Measurements from ENCODE around the gene LCN15. TPM values are rescaled to one million over a fixed set of nuclear protein-coding genes. Genes with fewer than 3 reads are reported as not detected.

The LCN15 gene
- total and polyA plus RNA-seq, 2 of the 13 experiments (the other 11 are each of a cell fraction or from before 2014, with no cell fraction given), result 1.3 to 53.7 TPM

GRCh38 chr9:136742591-136743391 lies 21.5 kb downstream of the LCN15 start, which contains the start of gene LCN10 (continued):
- TF ChIP-seq ZNF687 (CRISPR knock-in tag; IDR thresholded peaks at IDR 0.05) (peak; percentile 57), ZNF263 (CRISPR knock-in tag; IDR thresholded peaks at IDR 0.05) (peak; percentile 89)
- TF ChIP-seq, protein P1, sequence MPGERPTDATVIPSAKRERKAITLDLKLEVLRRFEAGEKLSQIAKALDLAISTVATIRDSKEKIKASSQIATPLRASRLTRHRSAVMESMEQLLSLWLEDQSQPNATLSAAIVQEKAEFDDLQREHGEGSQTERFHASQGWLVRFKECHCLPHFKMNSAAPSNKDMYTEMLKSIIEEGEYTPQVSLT (CRISPR knock-in tag; IDR thresholded peaks at IDR 0.05; ENCODE audit: borderline replicate concordance, low read depth), result no peak

- no peak overlapping the region for H3K9ac ChIP-seq (ENCODE audit: insufficient read depth, low read depth, low read length)
- WGBS (ENCODE audit: low lambda C conversion rate), result 47% methylated on average over 12 of the region's 32 CpGs
- no peak overlapping the region for H3K27ac ChIP-seq (ENCODE audit: extremely low read length, insufficient read depth, low read length)
- no peaks in the 10 kb centered on the region for H3K36me3 ChIP-seq (replicated peaks in 1 of 2; ENCODE audit: control insufficient read depth in 1 of 2, insufficient read depth in 2 of 2, low read length in 2 of 2)
- H4K20me1 ChIP-seq (ENCODE audit: insufficient read depth, low read length), result no peaks in the 10 kb centered on the region
- peaks cover 22 to 81% of the 10 kb centered on the region in 2 experiments for H3K27me3 ChIP-seq (ENCODE audit: control insufficient read depth in 1 of 2, insufficient read depth in 2 of 2, low read length in 2 of 2)
- ChIA-PET CTCF (ENCODE audit: low intra/inter-chr PET ratio, low total read pairs) (no interaction called here), POLR2A (interaction anchor here (5.2 kb wide), 1 partner anchor 13 kb away, joined by 27 read pairs; no protein-coding TSS in a partner anchor)
- TF ChIP-seq ZNF768 (CRISPR knock-in tag; IDR thresholded peaks at IDR 0.05), result no peak
- peak; percentile 43; the same call in 1 of the 2 replicates for TF ChIP-seq PATZ1 (CRISPR knock-in tag; IDR thresholded peaks at IDR 0.05)
- no peak for TF ChIP-seq FOXK1 (CRISPR knock-in tag; IDR thresholded peaks at IDR 0.05; ENCODE audit: borderline replicate concordance, low read depth)
- TF ChIP-seq HNRNPL (IDR thresholded peaks at IDR 0.05; ENCODE audit: low read depth, low read length), result peak; percentile 71; the same call in 1 of the 2 replicates
- 0 out of 2 replicates have a peak, but pooled peaks have one; percentile 8 for TF ChIP-seq BCL3 (CRISPR knock-in tag; IDR thresholded peaks at IDR 0.05)
- TF ChIP-seq GABPB1 (CRISPR knock-in tag; IDR thresholded peaks at IDR 0.05), result peak; percentile 4; the same call in 1 of the 2 replicates
- TF ChIP-seq ZNF225 (CRISPR knock-in tag; IDR thresholded peaks at IDR 0.05), result no peak
- BruUV-seq (replicated peaks), result no TSS peak
- peaks cover 25% of the 10 kb centered on the region for H3K4me1 ChIP-seq (ENCODE audit: insufficient read depth, low read length)
- no peaks in the 10 kb centered on the region for H3K79me2 ChIP-seq (ENCODE audit: insufficient read depth, low read length)
- ATAC-seq (peak; percentile 10), FAIRE-seq (no peak), DNase-seq (ENCODE audit: low spot score) (no peak)
- in situ Hi-C loops (cut with HindIII; ENCODE audit: extremely low pct_ligation_motif_present, low pct_unique_long_range_greater_than_20kb), result no loop called here
- no peak overlapping the region for H2AFZ ChIP-seq (ENCODE audit: low read length)
- H3K4me3 ChIP-seq (replicated peaks in 1 of 3; ENCODE audit: insufficient read depth in 1 of 3, low read depth in 2 of 3, low read length in 3 of 3), result peak overlapping the region in 2 of 3 experiments; percentile 6 to 53; a peak in 3 of 6 replicates
- peak overlapping the region; percentile 58 for H3K4me2 ChIP-seq (ENCODE audit: low read depth, low read length)
- no peaks in the 10 kb centered on the region for H3K9me3 ChIP-seq (ENCODE audit: low read length)
- intact Hi-C loops (cut with micrococcal nuclease; ENCODE audit: unreplicated experiment), result no loop called here
Measured at GRCh38 chr9:136741883-136742571, 22.3 kb downstream of the LCN15 start.
